ENCODE data around the gene TMEM116. TPM values are rescaled to one million over a fixed set of nuclear protein-coding genes. Genes with fewer than 3 reads are reported as not detected.

The TMEM116 gene
- total RNA-seq, 1 donor from 2014 or later = 16.7 TPM

GRCh38 chr12:112022241-112023016 lies 9.5 kb upstream of the TMEM116 start:
- Mint-ChIP-seq H3K27me3 (ENCODE audit: low read depth) (no peaks in the 10 kb centered on the region), H3K4me1 (peaks cover 7% of the 10 kb centered on the region), H3K36me3 (ENCODE audit: low read depth) (peaks cover 17% of the 10 kb centered on the region), H3K9me3 (no peaks in the 10 kb centered on the region), H3K27ac (ENCODE audit: unreplicated experiment) (no peak overlapping the region), H3K4me3 (no peak overlapping the region)
- no peak for DNase-seq (ENCODE audit: low read depth, low spot score)
- TF ChIP-seq CTCF (conservative IDR thresholded peaks at IDR 0.05) = no peak

GRCh38 chr12:112020947-112021457 lies 8.0 kb upstream of the TMEM116 start:
- Mint-ChIP-seq H3K27ac (ENCODE audit: unreplicated experiment) (no peak overlapping the region), H3K4me1 (peaks cover 12% of the 10 kb centered on the region), H3K4me3 (no peak overlapping the region), H3K27me3 (ENCODE audit: low read depth) (no peaks in the 10 kb centered on the region), H3K9me3 (no peaks in the 10 kb centered on the region), H3K36me3 (ENCODE audit: low read depth) (peaks cover 21% of the 10 kb centered on the region)
- no peak for TF ChIP-seq CTCF (conservative IDR thresholded peaks at IDR 0.05)
- no peak for DNase-seq (ENCODE audit: low read depth, low spot score)

GRCh38 chr12:112018571-112019237 lies 5.7 kb upstream of the TMEM116 start:
- DNase-seq (ENCODE audit: low read depth, low spot score) = no peak
- Mint-ChIP-seq H3K27ac (ENCODE audit: unreplicated experiment) (no peak overlapping the region), H3K9me3 (no peaks in the 10 kb centered on the region), H3K36me3 (ENCODE audit: low read depth) (peaks cover 22% of the 10 kb centered on the region), H3K4me3 (peak overlapping the region; percentile 42), H3K27me3 (ENCODE audit: low read depth) (no peaks in the 10 kb centered on the region), H3K4me1 (peaks cover 21% of the 10 kb centered on the region)
- no peak for TF ChIP-seq CTCF (conservative IDR thresholded peaks at IDR 0.05)

GRCh38 chr12:112017041-112017440 lies 4.1 kb upstream of the TMEM116 start:
- Mint-ChIP-seq H3K27me3 (ENCODE audit: low read depth) (no peaks in the 10 kb centered on the region), H3K4me3 (peak overlapping the region; percentile 55), H3K36me3 (ENCODE audit: low read depth) (peaks cover 18% of the 10 kb centered on the region), H3K9me3 (no peaks in the 10 kb centered on the region), H3K4me1 (peaks cover 31% of the 10 kb centered on the region), H3K27ac (ENCODE audit: unreplicated experiment) (peak overlapping the region; percentile 13)
- TF ChIP-seq CTCF (conservative IDR thresholded peaks at IDR 0.05) = no peak
- no peak for DNase-seq (ENCODE audit: low read depth, low spot score)

- H3K27ac Mint-ChIP-seq (ENCODE audit: unreplicated experiment) = no peak overlapping the region
- no peak for TF ChIP-seq CTCF (conservative IDR thresholded peaks at IDR 0.05)
- H3K9me3 Mint-ChIP-seq = no peaks in the 10 kb centered on the region
- peak overlapping the region; percentile 60 for H3K4me3 Mint-ChIP-seq
- peaks cover 41% of the 10 kb centered on the region for H3K4me1 Mint-ChIP-seq
- H3K36me3 Mint-ChIP-seq (ENCODE audit: low read depth) = peaks cover 20% of the 10 kb centered on the region
- H3K27me3 Mint-ChIP-seq (ENCODE audit: low read depth) = no peaks in the 10 kb centered on the region
- DNase-seq (ENCODE audit: low read depth, low spot score) = no peak
Observed at GRCh38 chr12:112015938-112016337, 3.0 kb upstream of the TMEM116 start.
